ENCODE results near the gene EHMT2.

Gene EHMT2

DNA sequence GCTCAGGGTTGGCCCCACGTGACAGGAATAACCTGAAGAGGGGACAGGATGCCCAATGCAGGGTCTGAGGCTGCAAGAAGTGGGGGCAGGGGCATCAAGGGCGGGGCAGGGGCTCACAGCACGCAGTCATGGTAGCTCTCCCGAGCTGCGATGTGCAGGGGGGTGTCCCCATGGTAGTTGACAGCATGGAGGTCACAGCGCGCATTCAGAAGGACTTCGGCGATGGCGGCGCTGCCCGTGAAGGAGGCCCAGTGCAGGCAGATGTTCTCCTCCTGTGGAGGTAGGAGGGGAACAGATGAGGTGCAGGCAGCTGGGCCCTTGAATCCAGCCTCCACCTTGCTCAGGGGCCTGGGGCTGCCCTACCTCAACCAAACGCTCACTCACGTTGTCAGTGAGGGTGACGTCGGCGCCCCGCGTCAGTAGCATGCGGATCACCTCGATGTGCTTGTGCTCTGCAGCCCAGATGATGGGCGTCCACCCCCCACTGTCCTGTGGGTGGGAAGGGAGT lies 12.9 kb downstream of the EHMT2 start:
- Mint-ChIP-seq H3K36me3 (ENCODE audit: low read depth) (peaks cover 77% of the 10 kb centered on the region), H3K9me3 (no peaks in the 10 kb centered on the region), H3K4me3 (no peak overlapping the region), H3K27me3 (ENCODE audit: low read depth, poor library complexity) (no peaks in the 10 kb centered on the region), H3K27ac (no peak overlapping the region), H3K4me1 (no peaks in the 10 kb centered on the region)
- no peak for TF ChIP-seq CTCF (IDR thresholded peaks at IDR 0.05)
- DNase-seq: no peak

DNA sequence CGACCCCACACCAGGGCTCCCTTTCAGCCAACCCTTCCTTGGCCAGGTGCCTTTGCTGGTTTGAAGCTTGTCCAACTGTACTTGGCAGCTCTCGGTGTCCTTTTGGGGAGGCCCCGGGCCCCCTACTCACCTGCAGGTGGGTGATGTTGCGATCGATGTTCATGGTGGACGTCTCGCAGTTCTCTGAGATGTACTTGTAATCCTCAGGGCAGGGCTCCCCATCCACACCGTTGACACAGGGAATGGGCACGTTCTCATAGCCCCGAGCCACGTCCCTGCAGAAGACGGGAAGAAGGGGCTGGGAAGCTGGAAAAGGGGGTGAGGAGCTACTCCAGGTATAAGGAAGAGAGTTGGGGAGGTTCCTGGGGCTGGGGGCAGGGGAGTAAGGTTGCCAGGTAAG lies 13.8 kb downstream of the EHMT2 start:
- H3K27ac Mint-ChIP-seq: no peak overlapping the region
- no peak for TF ChIP-seq CTCF (IDR thresholded peaks at IDR 0.05)
- peaks cover 8% of the 10 kb centered on the region for H3K4me1 Mint-ChIP-seq
- no peaks in the 10 kb centered on the region for H3K27me3 Mint-ChIP-seq (ENCODE audit: low read depth, poor library complexity)
- H3K4me3 Mint-ChIP-seq: no peak overlapping the region
- H3K36me3 Mint-ChIP-seq (ENCODE audit: low read depth): peaks cover 74% of the 10 kb centered on the region
- no peak for DNase-seq
- H3K9me3 Mint-ChIP-seq: no peaks in the 10 kb centered on the region

- Mint-ChIP-seq H3K27ac (no peak overlapping the region), H3K9me3 (no peaks in the 10 kb centered on the region), H3K27me3 (ENCODE audit: low read depth, poor library complexity) (no peaks in the 10 kb centered on the region), H3K4me3 (no peak overlapping the region), H3K4me1 (peaks cover 21% of the 10 kb centered on the region), H3K36me3 (ENCODE audit: low read depth) (peaks cover 67% of the 10 kb centered on the region)
- TF ChIP-seq CTCF (IDR thresholded peaks at IDR 0.05): no peak
- DNase-seq: no peak
These were observed 15.2 kb downstream of the EHMT2 start for GRCh38 chr6:31882344-31882743.

GRCh38 chr6:31881136-31881859 lies 16.2 kb downstream of the EHMT2 start:
- Mint-ChIP-seq H3K9me3 (no peaks in the 10 kb centered on the region), H3K36me3 (ENCODE audit: low read depth) (peaks cover 58% of the 10 kb centered on the region), H3K27ac (peak overlapping the region; percentile 70), H3K4me1 (peaks cover 25% of the 10 kb centered on the region), H3K4me3 (no peak overlapping the region), H3K27me3 (ENCODE audit: low read depth, poor library complexity) (no peaks in the 10 kb centered on the region)
- TF ChIP-seq CTCF (IDR thresholded peaks at IDR 0.05): no peak
- DNase-seq: no peak

DNA sequence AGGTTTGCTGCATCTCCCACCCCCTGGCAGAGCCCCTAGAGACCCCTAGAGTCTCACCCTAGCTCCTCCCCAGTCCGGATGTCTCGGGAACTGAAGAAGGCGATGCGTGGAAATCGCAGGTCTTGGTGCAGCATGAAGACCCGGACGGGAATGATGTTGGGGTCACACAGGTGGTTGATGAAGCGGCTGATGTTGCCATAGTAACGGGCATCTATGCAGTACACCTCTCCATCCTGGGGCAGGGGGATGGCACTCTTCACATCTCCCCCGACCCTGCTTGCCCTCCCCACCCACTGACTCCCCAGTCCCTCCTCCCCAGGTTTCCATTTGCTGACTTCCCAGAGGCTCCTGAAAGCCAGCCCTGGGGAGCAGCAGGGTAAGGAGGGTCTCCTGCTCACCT lies 16.9 kb downstream of the EHMT2 start:
- peaks cover 4% of the 10 kb centered on the region for H3K27me3 Mint-ChIP-seq (ENCODE audit: low read depth, poor library complexity)
- no peak overlapping the region for H3K4me3 Mint-ChIP-seq
- H3K36me3 Mint-ChIP-seq (ENCODE audit: low read depth): peaks cover 51% of the 10 kb centered on the region
- no peak for TF ChIP-seq CTCF (IDR thresholded peaks at IDR 0.05)
- H3K9me3 Mint-ChIP-seq: no peaks in the 10 kb centered on the region
- H3K27ac Mint-ChIP-seq: no peak overlapping the region
- peaks cover 29% of the 10 kb centered on the region for H3K4me1 Mint-ChIP-seq
- DNase-seq: no peak

GRCh38 chr6:31879901-31880300 lies 17.6 kb downstream of the EHMT2 start:
- H3K27me3 Mint-ChIP-seq (ENCODE audit: low read depth, poor library complexity): peaks cover 4% of the 10 kb centered on the region
- no peaks in the 10 kb centered on the region for H3K9me3 Mint-ChIP-seq
- H3K27ac Mint-ChIP-seq: no peak overlapping the region
- H3K4me3 Mint-ChIP-seq: no peak overlapping the region
- peaks cover 44% of the 10 kb centered on the region for H3K36me3 Mint-ChIP-seq (ENCODE audit: low read depth)
- TF ChIP-seq CTCF (IDR thresholded peaks at IDR 0.05): no peak
- no peak for DNase-seq
- peaks cover 31% of the 10 kb centered on the region for H3K4me1 Mint-ChIP-seq

Measured in nephron progenitor cell (in vitro differentiated cells).